HG02759 (cell line): ENCODE data around the gene CMPK2.

Experiments used
- ATAC-seq: cut with Tn5 transposase; IDR thresholded peaks from one replicate; pipeline ENCODE4 v1.9.1; 2021; ENCODE audit warnings: mild to moderate bottlenecking, moderate library complexity; ENCODE audit not compliant: unreplicated experiment

The CMPK2 gene

DNA sequence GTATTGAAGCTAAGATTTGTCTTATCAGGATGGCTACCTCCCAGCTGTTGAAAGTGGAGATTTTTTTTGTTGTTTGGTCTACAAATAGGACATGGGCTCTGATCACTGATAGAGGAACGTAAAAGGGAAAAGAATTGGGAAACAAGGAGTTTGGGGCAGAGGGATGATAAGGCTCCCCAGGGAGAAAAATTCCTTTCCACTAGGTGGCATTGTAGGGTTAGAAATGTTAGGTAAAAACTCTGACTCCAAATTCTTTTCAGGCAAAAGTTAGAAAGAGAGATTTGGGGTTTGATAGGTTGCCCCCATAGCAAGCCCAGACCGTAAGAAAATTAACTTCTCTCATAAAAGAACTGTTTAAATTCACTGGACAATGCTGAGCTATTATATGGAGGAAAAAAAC, 19.8 kb downstream of the CMPK2 start:
- ATAC-seq = no peak

DNA sequence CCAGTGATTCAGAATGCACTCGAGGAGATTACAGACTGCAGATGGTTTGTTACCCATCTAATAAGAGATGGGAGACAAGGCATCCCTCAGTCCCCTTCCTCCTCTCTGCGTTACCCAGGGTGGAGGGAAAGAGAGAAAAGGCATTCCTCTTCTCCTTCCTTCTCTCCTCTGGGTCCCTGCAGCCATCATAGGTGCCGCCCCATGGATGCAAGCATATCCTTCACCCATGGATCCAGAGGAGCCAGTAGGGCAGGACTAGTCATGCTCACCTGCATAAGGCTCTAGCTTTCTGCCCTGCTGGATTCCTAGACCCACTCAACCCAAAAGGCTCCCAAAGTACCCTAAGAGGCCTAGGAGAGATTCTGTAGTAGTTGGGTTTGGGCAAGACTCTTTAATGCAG, 20.4 kb downstream of the CMPK2 start:
- ATAC-seq = no peak

DNA sequence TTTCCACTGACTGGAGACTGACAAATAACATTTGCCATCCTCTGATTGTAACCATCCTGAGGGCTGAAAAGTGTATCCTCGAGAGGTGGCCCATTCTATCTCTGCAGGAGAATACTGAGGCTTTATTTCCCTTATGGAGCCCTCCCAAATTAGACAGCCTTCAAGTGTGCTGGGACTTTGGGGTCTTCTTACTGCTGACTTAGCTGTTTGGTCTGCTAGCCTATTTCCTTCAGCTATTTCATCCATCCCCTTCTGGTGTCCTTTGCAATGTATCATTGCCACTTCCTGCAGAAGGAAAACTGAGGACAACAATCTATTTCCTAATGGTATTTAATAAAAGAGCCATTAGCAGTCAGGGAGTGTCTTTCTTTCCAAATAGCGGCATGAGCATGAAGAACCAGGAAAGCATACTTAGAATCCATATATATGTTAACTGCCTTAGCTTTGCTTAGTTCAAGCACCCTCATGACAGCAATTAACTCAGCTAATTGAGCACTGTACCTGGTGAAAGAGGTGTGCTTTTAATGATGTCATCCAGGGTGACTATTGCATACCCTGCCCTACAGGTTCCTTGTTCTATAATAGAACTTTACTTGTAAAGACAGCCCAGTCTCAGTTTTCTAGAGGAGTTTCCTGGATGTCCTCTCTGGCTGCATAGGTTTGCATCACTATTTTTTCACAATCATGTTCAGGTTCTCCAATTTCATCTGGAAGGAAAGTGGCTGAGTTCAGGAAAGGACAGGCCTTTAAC, 24.0 kb downstream of the CMPK2 start:
- ATAC-seq = no peak

DNA sequence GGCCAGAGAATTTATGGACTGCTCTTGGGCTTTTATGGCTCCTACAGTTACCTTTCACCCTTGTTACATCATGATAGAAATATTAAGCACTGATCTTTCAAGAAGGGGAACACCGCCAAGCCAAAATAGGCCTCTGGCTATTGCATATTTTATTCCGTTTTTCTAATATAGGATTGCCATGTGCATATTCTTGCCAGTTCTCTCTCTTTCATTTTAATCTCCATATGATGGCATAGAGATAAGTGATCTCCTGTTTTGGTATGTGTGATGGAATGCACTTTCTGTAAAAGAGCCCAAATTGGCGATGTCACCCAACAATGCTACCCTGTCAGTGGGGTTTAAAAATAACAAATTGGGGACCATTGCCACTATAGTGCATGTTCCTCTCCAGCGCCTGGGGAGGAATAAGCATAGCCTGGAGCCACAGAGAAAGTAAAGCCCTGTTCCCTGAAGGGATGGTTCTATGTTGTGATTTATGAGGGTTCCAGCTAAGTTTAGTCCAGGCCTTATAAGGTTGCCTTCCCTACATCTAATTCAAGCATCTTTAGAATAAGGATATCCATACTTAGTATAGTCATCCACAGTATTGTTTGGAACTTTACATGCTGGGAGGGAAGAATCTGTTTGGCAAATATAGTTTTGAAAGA, 26.9 kb downstream of the CMPK2 start:
- ATAC-seq = no peak

DNA sequence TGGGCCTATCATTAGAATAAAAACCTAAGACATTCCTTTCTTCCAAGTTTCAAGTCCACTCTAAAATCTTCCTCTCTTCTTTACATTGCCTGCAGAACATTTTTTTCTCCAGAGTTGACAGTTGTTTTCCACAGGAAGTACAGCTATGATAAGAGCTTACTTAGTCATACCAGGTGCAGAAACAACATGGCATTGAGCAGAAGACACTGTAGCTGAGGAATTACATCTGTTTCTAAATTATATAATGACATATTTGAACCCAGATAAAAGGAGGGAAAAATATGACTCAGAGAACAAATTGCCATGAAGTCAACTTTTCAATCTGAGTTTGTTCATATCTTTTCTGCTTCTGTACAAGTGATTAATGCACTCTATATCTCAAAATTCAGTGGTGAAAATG, 30.2 kb downstream of the CMPK2 start:
- no peak for ATAC-seq

DNA sequence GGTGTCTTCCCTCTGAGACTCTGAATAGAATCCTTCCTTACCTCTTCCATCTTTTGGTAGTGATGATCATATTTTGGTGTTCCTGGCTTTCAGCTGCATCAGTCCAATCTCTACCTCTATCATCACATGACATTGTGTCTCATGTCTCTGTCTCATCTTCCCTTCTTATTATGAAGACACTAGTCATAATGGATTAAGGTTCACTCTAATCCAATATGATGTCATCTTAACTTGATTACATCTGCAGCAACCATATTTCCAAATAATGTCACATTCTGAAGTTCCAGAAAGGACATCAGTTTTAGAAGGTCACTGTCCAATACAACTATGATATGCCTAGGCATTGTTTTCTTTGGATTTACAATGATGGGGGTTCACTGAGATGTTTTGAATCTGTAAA, 31.5 kb downstream of the CMPK2 start:
- no peak for ATAC-seq

DNA sequence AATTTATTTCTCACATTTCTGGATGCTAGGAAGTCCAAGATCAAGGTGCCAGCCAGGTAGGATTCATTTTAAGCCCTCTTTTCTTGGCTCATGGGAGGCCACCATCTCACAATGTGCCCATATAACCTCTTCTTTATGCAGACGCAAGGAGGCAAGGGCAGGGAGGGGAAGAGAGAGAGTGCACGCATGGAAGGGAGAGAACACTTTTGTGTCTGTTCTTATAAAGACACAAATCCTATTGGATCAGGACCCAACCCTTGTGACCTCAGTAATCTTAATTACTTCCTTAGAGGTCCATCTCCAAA, 32.5 kb downstream of the CMPK2 start:
- ATAC-seq = no peak

DNA sequence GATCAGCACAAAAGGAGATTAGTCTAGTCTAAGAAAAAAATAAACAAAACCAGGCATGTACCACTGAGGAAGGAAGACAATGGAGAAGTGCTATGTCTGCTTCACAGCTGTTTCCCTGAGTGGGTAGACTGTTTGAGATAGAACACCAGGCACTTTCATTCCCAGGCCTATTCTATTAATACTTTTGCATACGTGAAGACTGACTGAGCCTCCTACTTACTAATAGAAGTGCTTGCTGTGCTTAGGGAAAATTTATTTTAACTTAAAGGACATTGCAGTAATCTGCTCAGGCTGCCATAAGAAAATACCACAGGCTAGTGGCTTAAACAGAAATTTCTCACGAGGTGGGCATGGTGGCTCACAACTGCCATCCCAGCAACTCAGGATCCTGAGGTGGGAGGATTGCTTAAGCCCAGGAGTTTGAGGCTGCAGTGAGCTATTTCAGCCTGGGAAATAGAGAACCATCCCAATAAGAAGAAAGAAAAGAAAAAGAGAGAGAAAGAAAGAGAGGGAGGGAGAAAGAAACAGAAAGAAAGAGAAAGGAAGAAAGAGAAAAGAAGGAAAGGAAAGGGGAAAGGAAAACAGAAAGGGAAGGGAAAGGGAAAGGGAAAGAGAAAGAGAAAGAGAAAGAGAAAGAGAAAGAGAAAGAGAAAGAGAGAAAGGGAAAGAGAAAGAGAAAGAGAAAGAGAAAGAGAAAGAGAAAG, 33.0 kb downstream of the CMPK2 start:
- ATAC-seq = no peak

DNA sequence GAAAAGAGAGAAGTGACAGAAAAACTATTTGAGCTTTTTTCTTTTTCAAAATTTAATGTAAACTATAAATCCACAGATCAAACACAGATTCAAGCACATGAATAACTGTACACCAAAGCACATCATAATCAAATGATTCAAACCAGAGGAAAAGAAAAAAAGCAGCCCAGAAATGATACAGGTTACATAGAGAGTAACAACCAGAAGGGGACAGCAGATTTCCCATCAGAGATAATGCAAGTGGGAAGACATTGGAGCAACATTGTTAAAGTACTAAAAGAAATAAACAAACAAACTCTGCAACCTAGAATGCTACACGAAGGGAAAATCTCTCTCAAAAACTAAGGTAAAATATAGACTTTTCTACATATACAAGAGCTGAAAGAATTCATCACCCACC, 34.5 kb downstream of the CMPK2 start:
- ATAC-seq = no peak

DNA sequence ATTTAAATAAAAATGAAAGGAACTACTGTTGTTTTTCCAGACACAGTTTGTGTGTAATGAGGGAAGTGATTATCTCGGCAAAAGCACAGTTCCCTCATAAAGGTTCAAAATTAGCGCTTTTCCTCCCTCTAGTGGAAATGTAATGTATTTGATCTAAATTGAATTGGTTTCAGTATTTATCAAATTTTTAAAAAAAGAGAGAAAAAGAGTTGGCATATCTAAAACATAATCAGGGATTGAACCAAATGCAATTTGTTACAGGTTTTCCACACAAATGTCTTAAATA, 37.5 kb downstream of the CMPK2 start:
- no peak for ATAC-seq

DNA sequence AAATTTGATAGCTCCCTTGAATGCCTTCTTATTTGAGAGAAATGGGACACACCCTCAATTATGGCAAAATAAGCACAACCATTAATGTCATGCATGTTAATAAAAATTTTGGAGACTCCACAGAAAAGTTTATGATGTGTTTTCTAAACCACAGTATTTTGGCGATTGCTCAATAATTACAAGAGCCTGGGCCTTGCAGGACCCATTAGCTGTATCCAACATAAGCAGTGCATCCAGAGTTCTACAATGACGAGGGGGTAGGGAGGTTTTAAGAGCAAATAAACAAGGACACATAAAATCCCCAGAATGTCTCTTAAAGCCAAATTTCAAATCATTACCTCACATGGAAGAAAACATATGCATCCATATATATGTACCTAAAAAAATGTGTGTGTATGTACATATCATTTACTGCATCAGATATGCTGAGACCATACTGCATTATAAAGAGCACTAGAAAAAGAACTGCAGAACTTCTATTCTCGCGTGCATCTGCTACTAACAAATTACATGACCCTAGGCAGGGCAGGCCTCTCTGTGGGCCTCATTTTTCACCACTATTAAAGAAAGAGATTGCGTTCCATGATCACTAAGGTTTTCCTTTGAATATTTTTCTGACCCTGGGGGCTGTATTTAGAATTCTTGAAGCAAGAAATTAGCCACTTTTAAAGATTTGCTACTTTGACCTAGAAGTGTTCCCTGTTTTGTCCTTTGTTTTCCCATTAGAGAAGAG, 38.0 kb downstream of the CMPK2 start:
- no peak for ATAC-seq

DNA sequence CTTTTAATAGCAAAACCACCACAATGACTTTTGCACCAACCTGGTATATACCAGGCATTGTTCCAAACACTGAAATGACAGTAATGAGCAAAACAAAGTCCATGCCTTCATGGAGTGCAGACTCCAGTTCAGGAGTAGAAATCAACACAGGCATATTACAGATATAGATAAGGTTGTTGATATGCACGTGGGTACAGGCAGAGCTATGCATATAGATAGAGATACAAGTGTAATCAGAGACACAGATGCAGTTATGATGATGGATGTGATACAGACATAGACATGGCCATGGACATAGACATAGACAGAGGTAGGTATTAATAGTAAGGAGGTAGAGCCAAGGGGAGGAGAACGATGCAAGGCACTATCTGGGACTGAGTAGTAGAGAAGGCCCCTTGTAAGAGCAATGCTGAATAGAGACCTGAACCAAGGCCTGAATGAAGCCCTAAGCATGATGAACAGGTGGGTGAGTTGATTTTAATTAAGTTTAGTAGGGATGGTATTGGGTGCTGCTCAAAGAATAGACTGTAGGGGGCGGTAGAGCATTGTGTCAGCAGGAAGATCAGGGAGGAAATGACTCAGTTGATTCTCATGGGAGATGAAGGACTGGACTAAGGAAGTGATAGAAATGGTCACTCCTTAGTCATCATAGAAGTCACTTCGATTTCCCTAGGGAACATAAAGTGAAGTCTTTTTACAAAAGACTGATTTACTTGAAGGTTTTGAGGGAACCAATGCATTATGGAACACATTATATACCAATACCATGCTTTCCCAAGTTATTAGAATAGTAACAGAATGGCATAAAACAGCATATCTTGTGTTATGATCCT, 39.4 kb downstream of the CMPK2 start:
- ATAC-seq = peak; percentile 95

DNA sequence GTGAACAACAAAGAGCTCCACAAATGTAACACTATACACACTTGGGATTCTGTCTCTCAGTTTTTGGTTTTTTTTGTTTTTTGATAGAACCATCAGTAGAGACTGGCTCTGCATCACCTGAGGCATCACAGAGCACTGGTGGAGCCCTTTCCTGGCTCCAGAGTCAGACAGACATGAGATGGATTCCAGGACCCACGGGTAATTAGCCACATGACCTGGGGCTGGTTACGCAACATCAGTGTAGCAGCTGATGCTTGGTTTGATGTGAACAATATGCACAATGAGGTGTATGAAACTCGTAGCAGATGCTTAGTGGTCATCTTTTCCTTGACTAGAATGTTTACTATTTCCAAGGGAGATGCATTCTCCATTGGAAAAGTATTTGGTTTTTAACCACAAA, 40.7 kb downstream of the CMPK2 start:
- no peak for ATAC-seq

DNA sequence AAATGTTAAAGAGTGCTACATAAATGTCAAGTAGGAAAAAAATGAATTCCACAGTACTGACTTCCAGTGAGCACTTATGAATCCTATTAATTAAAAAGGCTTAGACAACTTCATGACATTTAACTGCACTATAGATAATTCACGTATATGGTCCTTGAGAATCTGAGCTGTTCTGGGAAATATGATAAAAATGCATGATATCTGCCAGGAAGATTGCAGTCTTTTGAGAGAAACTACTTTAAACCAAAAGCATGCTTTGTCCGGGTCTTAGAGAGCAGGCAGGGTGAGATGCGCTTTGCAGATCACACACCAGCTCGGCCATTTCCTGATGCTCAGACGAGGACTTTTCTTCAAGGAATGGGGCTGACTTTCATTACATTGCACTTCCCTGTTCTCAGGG, 42.6 kb downstream of the CMPK2 start:
- no peak for ATAC-seq

DNA sequence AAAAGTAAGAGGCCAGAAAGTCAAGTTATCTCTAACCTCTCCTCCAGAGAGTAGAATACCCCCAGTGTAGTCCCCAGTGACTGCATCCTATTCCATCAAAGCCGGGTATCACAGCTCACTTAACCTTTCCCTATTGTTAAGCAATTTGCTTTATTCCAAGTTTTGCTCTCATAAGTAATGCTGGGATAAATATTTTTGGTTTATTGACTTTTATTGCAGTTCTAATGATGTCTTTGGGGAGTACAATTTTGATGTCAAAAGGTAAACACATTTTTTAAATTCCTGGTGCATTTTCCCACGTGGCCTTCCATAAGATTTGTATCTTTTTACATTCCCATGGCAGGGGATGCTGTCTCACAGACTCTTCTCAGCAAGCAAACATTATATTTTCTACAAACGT, 43.3 kb downstream of the CMPK2 start:
- ATAC-seq = no peak

DNA sequence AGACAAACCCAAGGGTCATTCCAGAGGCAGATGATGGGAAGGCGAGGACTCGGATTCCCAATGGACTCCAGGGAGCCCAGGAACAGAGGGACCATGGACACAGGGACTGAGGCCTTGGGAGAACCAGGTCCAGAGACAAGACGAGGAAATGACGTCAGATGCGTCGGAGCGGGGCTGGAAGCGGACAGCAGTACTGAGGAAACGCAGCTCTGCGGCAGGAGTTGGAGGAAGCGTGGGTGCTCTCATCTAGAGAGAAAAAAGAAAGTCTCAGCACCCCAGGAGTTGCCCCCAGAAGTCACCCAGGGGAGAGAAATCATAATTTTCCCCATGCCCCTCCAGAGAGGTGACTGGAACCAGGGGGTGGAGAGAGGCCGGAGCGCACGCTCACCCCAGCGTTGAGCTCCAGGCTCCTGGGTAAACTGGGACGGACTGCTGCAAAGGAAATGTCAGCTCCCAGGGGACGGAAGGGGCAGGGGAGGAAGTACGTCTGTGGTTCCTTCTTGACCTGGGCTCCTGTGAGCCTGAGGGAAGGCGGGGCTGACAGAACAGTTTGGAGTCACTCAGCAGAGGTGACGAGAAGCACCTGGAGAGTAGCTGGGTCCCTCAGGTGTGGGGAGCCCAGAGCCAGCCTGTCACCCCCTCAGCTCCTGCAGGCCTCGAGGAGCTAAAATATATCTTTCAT, 44.7 kb downstream of the CMPK2 start:
- no peak for ATAC-seq

DNA sequence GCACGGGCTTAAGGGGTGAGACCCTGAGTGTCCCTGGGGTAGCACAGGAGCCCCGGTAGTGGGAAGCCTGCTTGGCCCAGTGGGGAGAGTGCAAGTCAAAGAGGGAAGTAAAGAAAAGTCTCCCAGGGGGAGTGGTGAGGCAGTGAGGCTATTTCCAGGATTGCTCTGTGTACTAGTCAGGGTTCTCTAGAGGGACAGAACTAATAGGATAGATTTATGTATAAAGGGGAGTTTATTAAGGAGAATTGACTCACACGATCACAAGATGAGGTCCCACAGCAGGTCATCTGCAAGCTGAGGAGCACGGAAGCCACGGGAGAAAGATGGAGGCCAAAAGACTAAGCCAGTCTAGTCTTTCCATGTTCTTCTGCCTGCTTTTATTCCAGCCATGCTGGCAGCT, 45.5 kb downstream of the CMPK2 start:
- no peak for ATAC-seq

DNA sequence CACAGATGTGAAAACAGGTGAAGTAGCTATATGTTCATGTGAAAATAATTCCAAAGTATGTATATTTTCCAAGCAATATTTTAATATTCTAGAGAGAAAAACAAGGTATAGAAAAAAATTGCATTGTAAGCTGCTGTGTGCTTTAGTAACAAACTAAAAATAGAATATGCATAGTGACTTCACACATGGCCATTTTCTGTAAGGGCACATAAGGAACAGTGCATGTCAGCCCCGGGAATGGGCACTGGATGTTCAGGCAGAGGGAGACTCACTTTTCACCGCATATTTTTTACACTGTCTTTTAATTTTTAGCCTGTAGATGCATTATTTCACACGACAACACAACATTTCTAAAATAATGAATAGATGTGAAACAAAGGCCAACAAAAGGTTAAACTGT, 46.0 kb downstream of the CMPK2 start:
- ATAC-seq = no peak

DNA sequence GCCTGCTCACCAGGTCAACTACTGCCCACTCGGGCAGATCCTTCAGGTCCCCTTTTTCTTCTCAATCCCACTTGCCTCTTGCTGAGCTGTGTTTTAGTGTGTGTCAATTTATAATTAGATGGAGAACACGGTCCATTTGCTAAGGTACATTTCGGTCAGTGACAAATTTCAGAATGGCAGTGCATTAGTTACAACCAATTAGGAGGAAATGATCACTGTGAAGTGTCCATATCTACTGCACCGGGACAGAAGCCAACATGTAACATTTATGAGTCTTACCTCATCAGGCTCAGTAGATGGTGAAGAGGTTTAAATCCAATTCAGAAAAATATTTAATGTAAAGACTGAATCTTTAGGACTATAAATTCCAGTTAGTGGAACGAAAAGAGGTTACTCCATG, 47.7 kb downstream of the CMPK2 start:
- ATAC-seq = no peak

DNA sequence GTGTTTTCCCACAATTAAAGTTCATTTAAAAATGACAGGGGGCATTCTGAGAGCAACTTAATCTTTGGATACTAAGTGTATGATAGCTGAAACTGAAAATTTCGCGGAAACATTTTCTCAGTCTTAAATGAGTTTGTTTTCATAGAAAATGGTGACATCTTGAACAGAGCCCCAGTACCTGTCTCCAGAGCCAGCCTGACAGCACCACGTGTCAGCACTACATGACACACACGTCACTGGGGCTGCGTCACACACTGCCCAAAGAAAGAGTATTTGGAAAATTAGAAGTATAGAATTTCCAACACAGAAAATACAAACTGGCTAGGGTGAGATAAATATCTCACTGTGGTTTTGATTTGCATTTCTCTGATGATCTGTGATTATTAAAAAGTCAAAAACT, 50.8 kb downstream of the CMPK2 start:
- ATAC-seq = no peak

DNA sequence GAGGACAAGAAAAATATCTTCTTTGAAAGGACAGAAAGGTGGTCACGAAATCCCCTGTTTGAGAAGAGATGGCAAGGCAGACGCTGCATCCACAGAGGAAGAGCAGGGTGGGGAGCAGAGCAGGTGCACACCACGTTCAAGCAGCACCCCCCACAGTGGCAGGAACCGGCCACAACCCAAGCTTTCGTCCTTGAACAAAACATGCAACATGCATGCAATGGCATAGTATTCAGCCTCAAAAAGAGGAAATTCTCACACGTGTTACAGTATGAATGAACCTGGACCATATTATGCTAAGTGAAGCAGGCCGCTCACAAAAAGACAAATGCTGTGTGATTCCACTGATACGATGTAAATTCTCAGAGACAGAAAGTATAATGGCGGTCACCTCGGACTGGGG, 51.4 kb downstream of the CMPK2 start:
- ATAC-seq = no peak
